ENCODE measurements around the gene PRLR. TPM values are rescaled to one million over a fixed set of nuclear protein-coding genes. Genes with fewer than 3 reads are reported as not detected.
A peak's percentile ranks its signal among the peaks of the same experiment; 100 is the strongest.

Gene PRLR
- total and polyA plus RNA-seq, 10 of the 15 experiments (the other 5 are each of a cell fraction or from before 2014, with no cell fraction given) = 0.03 to 8.1 (median 0.20) TPM

DNA sequence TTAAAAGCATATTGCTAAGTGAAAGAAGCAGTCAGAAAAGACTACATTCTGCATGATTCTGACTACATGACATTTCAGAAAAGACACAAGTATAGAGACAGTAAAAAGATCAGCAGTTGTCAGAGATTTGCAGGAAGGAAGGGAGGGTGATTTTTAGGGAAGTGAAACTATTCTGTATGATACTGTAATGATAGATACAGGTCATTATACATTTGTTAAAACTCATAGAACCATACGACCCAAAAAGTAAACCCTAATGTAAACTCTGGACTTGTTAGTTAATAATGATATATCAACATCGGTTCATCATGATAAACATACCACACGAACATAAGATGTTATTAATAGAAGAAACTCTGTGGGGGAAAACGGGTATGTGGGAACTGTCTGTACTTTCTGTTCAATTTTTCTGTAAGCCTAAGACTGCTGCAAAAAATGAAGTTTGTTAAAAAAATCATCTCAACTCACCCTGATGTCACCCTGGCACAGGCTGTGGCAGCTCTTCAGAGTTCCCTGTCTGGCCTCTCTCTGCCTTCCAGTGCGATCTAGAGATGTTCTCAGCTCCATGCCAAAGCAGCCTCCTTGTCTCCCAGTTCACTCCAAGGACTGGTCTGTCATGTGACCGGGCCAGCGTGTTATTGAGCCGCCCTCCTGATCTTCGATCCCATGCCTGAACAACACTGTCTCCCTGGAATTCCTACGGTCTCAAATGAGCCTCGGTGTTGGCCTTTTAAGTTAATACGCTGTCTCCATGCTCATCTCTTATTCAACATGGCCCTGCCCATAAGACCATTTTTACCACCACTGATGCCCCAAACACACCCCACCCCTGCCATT is 35.4 kb downstream of the PRLR start (continued):
- TF ChIP-seq ETV6 (conservative IDR thresholded peaks at IDR 0.05 in 1 of 2, IDR thresholded peaks at IDR 0.05 in 1 of 2; ENCODE audit: borderline replicate concordance in 1 of 2, low read depth in 1 of 2) (peak in 1 of 2 experiments; percentile 47; a peak in 1 of 4 replicates), CHD1 (IDR thresholded peaks at IDR 0.05; ENCODE audit: low read depth, low read length) (no peak), HCFC1 (IDR thresholded peaks at IDR 0.05; ENCODE audit: low read length) (no peak), BMI1 (IDR thresholded peaks at IDR 0.05; ENCODE audit: borderline replicate concordance) (peak; percentile 54; the same call in 1 of the 2 replicates), ATF7 (IDR thresholded peaks at IDR 0.05; ENCODE audit: low read depth) (peak; percentile 80), SPI1 (IDR thresholded peaks at IDR 0.05; ENCODE audit: borderline replicate concordance, insufficient read depth, low read depth, low read length) (peak; percentile 98), MEF2B (IDR thresholded peaks at IDR 0.05; ENCODE audit: partially characterized antibody, poor library complexity, severe bottlenecking) (peak; percentile 46)
- TF ChIP-seq, protein P1, sequence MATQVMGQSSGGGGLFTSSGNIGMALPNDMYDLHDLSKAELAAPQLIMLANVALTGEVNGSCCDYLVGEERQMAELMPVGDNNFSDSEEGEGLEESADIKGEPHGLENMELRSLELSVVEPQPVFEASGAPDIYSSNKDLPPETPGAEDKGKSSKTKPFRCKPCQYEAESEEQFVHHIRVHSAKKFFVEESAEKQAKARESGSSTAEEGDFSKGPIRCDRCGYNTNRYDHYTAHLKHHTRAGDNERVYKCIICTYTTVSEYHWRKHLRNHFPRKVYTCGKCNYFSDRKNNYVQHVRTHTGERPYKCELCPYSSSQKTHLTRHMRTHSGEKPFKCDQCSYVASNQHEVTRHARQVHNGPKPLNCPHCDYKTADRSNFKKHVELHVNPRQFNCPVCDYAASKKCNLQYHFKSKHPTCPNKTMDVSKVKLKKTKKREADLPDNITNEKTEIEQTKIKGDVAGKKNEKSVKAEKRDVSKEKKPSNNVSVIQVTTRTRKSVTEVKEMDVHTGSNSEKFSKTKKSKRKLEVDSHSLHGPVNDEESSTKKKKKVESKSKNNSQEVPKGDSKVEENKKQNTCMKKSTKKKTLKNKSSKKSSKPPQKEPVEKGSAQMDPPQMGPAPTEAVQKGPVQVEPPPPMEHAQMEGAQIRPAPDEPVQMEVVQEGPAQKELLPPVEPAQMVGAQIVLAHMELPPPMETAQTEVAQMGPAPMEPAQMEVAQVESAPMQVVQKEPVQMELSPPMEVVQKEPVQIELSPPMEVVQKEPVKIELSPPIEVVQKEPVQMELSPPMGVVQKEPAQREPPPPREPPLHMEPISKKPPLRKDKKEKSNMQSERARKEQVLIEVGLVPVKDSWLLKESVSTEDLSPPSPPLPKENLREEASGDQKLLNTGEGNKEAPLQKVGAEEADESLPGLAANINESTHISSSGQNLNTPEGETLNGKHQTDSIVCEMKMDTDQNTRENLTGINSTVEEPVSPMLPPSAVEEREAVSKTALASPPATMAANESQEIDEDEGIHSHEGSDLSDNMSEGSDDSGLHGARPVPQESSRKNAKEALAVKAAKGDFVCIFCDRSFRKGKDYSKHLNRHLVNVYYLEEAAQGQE (IDR thresholded peaks at IDR 0.05; ENCODE audit: low read depth, low read length) = no peak
